Chondrocyte (in vitro differentiated cells): ENCODE results near the gene MAML2. TPM values are rescaled to one million over a fixed set of nuclear protein-coding genes. Genes with fewer than 3 reads are reported as not detected.
A peak's percentile ranks its signal among the peaks of the same experiment; 100 is the strongest.

ENCODE experiments used
- DNase-seq: peaks from one replicate; pipeline ENCODE4 v3.0.0; 2021; ENCODE audit warnings: mixed read lengths, low spot score
- H3K27ac Mint-ChIP-seq: one replicate; pipeline ENCODE4 v1.8.0; 2021; ENCODE audit warnings: mild to moderate bottlenecking, moderate library complexity, mixed read lengths; ENCODE audit not compliant: unreplicated experiment
- H3K27me3 Mint-ChIP-seq: 2 replicates; pipeline ENCODE4 v1.8.0; 2021; ENCODE audit warnings: low read depth, mixed read lengths
- H3K36me3 Mint-ChIP-seq: 2 replicates; pipeline ENCODE4 v1.8.0; 2021; ENCODE audit warnings: low read depth, mixed read lengths
- H3K4me1 Mint-ChIP-seq: 2 replicates; pipeline ENCODE4 v1.8.0; 2021; ENCODE audit warnings: low read depth, mild to moderate bottlenecking, mixed read lengths
- H3K4me3 Mint-ChIP-seq: one replicate; pipeline ENCODE4 v1.8.0; 2021; ENCODE audit warnings: mild to moderate bottlenecking, moderate library complexity, mixed read lengths; ENCODE audit not compliant: unreplicated experiment
- H3K9me3 Mint-ChIP-seq: 2 replicates; pipeline ENCODE4 v1.8.0; 2021; ENCODE audit warnings: low read depth, mixed read lengths
- CTCF ChIP-seq: fragments of 200-600 bp; sonication (generic); IDR thresholded peaks from 2 replicates; pipeline ENCODE4 v1.5.0; 2021; ENCODE audit warnings: antibody characterized with exemption, mild to moderate bottlenecking, moderate library complexity
- total RNA-seq: library from RNA; stranded (reverse); gene quantifications from 3 replicates; pipeline ENCODE4 v1.2.1, GENCODE V29; 2021

MAML2 gene
- total RNA-seq, 1 donor from 2014 or later: 19.0 TPM

GRCh38 chr11:96043291-96043690 lies 299.7 kb downstream of the MAML2 start:
- TF ChIP-seq CTCF: no peak
- H3K27ac Mint-ChIP-seq: no peak overlapping the region
- DNase-seq: no peak
- H3K9me3 Mint-ChIP-seq: no peaks in the 10 kb centered on the region
- H3K4me1 Mint-ChIP-seq: peaks cover 25% of the 10 kb centered on the region
- H3K36me3 Mint-ChIP-seq: peaks cover 4% of the 10 kb centered on the region
- H3K27me3 Mint-ChIP-seq: no peaks in the 10 kb centered on the region
- H3K4me3 Mint-ChIP-seq: no peak overlapping the region

- no peak for DNase-seq
- Mint-ChIP-seq H3K27ac (no peak overlapping the region), H3K9me3 (peaks cover 4% of the 10 kb centered on the region)
These were observed 304.9 kb downstream of the MAML2 start for GRCh38 chr11:96038046-96038445.

GRCh38 chr11:96037405-96037949 lies 305.5 kb downstream of the MAML2 start:
- Mint-ChIP-seq H3K9me3 (peaks cover 4% of the 10 kb centered on the region), H3K4me3 (no peak overlapping the region), H3K27me3 (no peaks in the 10 kb centered on the region), H3K27ac (peak overlapping the region; percentile 22), H3K36me3 (peaks cover 6% of the 10 kb centered on the region), H3K4me1 (peaks cover 38% of the 10 kb centered on the region)
- DNase-seq: no peak
- TF ChIP-seq CTCF: no peak

More at GRCh38 chr11:96038046-96038445, 304.9 kb downstream of the MAML2 start:
- TF ChIP-seq CTCF: no peak
- peaks cover 7% of the 10 kb centered on the region for H3K36me3 Mint-ChIP-seq
- H3K27me3 Mint-ChIP-seq: no peaks in the 10 kb centered on the region
- no peak overlapping the region for H3K4me3 Mint-ChIP-seq
- H3K4me1 Mint-ChIP-seq: peaks cover 32% of the 10 kb centered on the region

- no peak overlapping the region for H3K27ac Mint-ChIP-seq
- H3K4me3 Mint-ChIP-seq: no peak overlapping the region
- TF ChIP-seq CTCF: no peak
- DNase-seq: no peak
- H3K4me1 Mint-ChIP-seq: peaks cover 38% of the 10 kb centered on the region
- peaks cover 3% of the 10 kb centered on the region for H3K36me3 Mint-ChIP-seq
- no peaks in the 10 kb centered on the region for H3K27me3 Mint-ChIP-seq
- H3K9me3 Mint-ChIP-seq: peaks cover 4% of the 10 kb centered on the region
These were observed 306.1 kb downstream of the MAML2 start for GRCh38 chr11:96036863-96037262.

GRCh38 chr11:96035740-96036078 lies 307.3 kb downstream of the MAML2 start:
- Mint-ChIP-seq H3K4me1 (peaks cover 38% of the 10 kb centered on the region), H3K9me3 (peaks cover 4% of the 10 kb centered on the region), H3K27me3 (no peaks in the 10 kb centered on the region), H3K4me3 (no peak overlapping the region), H3K36me3 (peaks cover 3% of the 10 kb centered on the region), H3K27ac (no peak overlapping the region)
- no peak for TF ChIP-seq CTCF
- DNase-seq: no peak
